NCI-H69 (cell line): ENCODE measurements around the gene ZNF236.
"Not testable (repeated sequence)": the region's sequence is repeated elsewhere in the genome, so short reads cannot be mapped to it uniquely, and the experiment has no call there.

Experiments
- DNase-seq: peaks from one replicate; lab custom pipeline; 2025; lab: John Stamatoyannopoulos, UW

Gene ZNF236

DNA sequence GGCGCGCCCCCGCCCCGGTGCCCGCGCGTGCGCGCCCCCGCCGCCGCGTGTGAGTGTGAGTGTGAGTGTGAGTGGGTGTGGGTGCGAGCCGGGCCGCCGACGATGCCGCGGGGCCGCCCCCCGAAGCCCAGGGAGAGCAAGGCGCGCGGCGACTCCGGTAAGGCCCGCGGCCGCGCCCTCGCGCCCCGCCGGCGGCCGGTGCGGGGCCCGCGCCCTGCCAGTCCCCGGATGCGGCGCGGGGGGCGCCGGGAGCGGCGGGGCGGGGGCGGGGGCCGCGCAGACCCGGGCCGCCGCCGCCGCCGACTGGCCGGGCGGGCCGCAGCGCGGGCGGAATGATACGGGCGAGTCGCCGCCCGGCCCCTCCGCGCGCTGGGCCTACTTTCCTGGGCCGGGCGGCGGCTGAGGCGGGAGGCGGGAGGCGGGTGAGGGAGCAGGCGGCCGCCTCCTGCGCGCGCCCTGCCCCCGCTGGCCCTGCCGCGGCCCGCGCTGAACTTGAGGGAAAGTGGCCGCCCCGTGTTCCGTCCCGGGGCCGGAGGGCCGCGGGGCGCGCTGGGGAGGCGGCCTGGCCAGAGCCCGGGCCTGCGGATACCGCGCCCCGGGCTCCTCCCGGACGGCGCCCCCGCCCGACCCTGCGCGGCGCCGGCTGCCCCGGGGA lies at the start of gene ZNF236:
TSS of gene ZNF236 (plus strand) at position 52 of the 655 bp plus-strand sequence. CDS start at position 103, 51 bp downstream.
- DNase-seq = peak; percentile 97

DNA sequence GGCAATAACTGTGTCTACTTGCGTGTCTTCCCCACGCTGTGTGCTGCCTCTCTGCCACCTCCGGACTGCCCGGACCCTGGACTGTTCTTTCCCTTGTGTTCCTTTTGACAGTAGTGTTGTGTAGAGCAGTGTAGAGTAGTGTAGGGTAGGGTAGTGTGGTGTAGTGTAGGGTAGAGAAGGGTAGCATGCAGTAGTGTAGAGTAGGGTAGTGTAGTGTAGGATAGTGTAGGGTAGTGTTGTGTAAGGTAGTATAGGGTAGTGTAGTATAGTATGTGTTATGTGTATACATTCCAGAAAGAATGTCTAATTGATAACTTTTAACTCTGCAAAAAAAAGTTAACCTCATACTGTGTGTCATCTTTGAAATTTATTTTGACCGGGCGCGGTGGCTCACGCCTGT lies 49.7 kb upstream of the ZNF236 start:
- DNase-seq = no peak

DNA sequence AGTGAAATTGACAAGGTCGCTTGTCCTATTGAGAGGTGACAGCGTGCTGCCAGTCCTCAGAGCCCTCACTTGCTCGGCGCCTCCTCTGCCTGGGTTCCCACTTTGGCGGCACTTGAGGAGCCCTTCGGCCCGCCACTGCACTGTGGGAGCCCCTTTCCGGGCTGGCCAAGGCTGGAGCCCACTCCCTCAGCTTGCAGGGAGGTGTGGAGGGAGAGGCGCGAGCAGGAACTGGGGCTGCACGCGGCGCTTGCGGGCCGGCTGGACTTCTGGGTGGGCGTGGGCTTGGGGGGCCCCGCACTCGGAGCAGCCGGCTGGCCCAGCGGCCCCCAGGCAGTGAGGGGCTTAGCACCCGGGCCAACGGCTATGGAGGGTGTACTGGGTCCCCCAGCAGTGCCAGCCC lies 45.3 kb upstream of the ZNF236 start:
- DNase-seq = not testable (repeated sequence)

DNA sequence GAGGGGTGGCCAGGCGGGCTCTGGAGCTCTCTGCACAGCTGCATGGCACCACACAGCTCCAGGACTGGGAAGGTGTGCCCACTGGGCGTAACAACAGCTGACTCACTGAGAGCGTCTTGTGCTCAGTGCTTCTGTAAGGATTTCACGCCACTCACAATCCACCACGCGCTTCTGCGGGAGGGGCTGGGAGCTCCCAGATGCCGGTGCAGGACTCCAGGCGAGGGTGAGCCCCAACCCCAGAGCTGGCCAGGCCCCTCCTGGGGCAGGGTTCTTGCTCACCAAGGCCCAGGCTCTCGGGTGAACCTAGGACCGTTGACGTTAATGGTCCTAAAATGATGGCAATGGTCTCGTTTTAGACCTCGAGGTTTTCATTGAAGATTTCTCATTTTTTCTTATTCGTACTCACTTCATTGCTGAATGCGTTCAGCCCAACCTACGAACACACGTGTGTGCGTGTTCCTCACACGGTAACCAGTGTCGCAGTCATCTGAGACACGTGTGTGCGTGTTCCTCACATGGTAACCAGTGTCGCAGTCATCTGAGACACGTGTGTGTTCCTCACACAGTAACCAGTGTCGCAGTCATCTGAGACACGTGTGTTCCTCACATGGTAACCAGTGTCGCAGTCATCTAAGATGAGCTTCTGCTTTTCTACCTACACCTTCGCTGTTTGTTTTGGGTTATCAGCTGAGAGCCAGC lies 38.4 kb upstream of the ZNF236 start:
- no peak for DNase-seq

DNA sequence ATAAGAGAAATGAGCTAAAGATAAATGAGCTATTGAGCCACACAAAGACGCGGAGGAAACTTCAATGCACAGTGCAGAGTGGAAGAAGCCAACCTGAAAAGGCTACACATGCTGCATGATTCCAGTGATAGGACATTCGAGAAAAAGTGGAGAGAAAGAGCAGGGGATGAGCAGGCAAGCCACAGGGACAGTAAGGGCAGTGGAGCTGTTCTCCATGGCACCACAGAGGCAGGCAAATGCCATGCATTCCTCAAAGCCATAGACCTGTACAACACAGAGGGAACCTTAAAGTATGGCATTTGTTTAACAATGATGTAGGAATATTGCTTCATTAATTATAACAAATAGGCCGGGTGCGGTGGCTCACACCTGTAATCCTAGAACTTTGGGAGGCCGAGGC lies 36.5 kb upstream of the ZNF236 start:
- no peak for DNase-seq

DNA sequence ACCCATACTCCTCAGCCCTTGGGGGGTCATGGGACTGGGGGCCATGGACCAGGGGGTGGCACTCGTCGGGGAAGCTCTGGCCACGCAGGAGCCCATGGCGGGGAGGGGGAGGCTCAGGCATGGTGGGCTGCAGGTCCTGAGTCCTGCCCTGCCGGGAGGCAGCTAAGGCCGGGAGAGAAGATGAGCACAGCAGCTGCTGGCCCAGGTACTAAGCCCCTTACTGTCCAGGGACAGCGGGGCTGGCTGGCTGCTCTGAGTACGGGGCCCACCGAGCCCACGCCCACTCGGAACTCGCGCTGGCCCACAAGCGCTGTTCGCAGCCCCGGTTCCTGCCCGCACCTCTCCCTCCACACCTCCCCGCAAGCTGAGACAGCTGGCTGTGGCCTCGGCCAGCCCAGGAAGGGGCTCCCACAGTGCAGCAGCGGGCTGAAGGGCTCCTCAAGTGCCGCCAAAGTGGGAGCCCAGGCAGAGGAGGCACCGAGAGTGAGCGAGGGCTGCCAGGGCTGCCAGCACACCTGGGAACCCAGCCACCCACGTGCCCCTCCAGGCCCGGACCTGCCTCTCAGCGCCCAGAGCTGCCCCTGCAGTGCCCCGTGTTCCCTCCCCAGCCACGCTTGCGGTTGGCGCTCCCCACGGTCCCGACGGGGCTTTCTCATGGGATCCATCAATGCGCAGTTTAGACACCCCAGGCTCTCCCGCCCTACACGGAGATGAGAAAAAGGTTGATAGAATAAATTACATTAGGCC lies 33.6 kb upstream of the ZNF236 start:
- DNase-seq = no peak

DNA sequence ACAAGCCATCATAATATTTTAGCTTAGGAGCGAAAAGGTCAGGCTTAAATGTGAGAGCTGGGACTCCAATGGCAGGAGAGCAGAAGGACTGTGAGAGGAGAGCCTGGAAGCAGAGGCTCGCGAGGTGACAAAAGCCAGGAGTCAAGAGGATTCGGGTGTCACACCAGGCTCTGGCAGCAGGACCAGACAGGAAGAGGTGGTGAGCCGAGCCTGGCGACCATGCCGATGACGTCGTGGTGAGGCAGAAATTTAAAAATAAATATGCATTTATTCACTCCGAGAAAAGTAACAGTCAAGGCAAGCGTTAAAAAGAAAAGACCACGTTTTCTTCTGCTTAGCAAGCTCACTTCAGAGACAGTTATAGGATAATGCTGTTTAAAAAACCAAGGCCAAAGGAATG lies 31.3 kb upstream of the ZNF236 start:
- DNase-seq = no peak

DNA sequence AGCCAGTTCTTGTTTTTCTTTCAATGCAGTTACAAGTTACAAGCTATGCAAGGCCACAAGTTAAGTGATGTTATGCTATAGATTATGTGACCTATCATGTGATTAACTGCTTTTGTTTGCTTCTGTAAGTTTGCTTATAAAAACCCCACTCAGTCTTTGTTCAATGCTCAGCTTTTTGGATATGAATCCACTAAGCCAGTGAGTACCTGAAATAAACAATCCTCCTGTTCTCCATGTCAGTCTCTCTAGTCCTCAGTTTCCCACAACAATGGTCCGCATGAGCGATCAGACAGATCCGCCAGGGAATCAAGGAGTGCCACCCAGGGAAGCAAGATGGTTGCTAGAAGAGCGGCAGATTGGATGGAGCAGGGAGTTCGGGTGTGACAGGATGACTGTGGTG lies 30.7 kb upstream of the ZNF236 start:
- no peak for DNase-seq

DNA sequence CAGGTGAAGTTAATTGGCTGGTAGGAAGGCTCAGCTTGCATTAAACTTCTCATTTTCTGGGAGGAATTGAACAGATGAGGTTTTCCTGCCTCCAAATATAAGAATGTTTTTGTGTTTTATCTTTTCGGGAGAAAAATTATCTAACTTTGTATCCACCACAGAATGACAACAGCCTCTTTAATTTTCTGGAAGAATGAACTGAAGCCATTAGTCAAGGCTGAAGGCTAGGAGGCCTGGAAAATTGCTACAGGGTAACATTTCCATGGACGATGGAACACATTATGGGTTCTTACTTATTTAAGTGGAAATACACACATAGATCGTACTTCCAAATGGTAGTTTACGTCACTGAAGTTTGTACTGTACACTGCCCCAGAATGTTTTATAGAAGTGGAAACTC lies 28.0 kb upstream of the ZNF236 start:
- DNase-seq = no peak

DNA sequence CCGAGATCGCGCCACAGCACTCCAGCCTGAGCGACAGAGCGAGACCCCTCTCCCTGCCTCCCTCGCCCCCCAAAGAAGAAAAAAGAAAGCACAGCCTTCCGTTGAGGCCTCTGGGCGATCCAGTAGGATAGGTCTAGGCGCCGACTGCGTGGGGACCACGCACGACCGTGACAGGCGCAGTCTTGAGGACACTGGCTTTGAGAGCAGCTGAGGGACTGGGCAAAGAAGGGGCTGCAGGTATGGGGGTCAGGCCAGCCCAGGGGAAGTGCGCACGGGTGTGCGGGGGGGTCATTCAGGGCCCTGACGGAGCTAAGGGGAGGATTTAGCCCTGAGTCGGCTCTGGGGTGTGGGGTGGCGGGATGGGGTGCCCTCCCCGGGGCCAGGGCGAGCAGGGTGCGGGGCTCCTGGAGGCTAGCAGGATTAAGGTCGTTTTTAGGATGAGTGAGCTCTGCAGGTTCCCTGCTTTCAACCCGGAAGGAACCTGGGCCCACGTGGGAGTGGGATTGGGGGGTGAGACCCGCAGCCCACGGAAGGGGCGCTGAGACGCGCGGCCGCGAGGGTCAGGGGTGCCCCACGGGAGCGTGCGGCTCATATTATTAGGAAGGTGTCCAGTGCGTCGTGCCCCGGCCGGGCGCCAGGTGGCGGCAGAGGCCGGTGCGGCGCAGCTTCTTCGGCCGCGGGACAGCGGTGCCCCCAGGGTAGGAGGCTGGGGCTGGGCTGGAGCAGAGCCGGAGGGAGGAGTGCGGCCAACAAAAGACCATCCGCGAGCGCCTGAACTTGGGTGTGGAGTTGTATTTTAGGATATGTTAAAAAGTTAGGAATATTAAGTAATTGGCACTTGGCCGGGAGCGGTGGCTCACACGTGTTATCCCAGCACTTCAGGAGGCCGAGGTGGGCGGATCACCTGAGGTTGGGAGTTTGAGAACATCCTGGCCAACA lies 20.5 kb upstream of the ZNF236 start:
- peak; percentile 83 for DNase-seq

DNA sequence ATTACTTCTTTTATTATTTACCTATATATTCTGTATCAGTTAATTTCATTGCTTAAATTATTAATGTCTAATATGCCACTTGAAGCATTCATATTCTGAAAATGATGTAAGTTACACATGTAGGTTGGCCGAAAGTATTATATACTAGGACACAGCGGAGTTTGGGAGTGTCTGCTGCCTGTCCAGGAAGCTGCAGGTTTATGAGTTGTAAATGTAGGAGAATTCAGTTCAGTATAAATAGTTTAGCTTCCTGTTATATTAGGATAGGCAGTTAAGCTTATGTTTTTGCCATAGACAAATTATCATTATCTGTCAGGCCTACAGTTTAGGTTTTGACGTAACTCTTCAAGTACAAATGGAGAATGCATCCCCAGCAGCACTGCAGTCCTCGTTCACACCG lies 18.9 kb upstream of the ZNF236 start:
- no peak for DNase-seq

DNA sequence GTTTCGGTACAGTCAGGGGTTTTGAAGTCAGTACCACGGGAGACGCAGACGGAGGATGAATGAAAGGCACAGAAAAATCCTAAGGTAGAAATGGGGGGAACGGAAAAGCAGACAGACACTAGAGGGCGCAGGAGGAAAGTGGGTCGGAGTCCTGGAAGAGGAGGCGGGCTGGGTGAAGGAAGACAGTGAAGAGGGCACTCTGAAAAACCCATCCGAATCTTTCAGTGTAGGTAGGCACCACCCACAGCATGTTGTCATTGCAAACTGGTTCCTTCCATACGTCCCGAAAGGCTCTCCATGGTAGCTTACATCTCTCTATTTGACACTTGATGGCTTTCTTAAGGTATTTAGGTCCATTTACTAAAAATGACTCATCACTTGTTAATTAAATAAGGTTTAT lies 18.5 kb upstream of the ZNF236 start:
- DNase-seq = peak; percentile 86

DNA sequence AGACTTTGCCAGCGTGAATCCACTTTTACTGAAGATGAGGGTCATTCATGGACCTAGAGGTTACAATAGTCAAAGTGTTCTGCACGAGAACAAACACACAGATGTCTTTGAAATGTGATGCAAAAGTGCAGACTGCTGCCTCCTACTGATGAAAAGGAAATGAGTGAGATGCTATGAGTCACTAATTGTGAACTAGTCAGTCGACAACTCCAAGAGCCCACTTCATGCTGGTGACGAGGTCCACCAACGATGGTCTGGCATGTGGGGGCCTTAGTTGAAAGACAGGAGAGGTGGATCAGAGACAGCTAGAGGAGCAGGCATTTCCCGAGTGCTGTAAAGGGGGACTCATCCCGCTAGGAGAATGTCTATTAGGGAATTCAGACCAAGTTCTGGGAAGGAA lies 17.1 kb upstream of the ZNF236 start:
- DNase-seq = peak; percentile 46

DNA sequence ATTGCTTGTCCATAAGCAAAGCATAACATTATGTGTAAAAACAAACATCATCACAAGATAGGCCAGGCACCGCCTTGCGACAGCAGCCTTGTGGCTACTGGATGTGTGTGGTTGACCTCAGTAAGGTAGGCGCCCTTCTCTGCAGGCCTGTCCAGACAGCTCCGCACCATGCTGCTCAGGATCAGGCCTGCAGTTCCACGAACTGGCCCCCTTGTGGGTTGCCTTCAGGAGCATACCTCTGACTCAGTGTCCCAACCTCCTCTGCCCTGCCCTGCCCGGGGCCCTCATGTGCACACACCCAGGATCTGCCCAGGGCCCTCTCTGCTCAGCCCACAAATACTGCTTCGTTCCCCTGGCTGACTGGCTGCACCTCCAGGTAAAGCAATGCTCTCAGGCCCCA lies 16.1 kb upstream of the ZNF236 start:
- DNase-seq = no peak

DNA sequence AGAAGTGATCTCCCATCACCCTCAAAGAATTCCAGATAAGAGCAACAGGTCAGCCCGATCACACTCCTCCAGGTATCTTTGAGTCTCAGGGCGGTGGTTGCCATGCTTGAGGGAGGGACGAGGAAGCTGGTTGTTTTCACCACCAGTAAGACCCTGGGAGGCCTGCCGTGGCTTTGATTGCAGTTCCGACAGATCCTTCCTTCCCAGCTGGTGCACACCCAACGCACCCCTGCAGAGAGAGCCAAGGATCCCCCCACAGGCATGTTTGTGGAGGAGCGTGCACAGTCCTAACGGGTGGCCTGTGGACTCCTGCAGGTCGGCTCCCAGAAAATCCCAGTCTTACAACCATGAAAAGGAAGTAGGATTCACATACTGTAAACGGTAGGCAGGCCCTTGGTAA lies 13.8 kb upstream of the ZNF236 start:
- no peak for DNase-seq

DNA sequence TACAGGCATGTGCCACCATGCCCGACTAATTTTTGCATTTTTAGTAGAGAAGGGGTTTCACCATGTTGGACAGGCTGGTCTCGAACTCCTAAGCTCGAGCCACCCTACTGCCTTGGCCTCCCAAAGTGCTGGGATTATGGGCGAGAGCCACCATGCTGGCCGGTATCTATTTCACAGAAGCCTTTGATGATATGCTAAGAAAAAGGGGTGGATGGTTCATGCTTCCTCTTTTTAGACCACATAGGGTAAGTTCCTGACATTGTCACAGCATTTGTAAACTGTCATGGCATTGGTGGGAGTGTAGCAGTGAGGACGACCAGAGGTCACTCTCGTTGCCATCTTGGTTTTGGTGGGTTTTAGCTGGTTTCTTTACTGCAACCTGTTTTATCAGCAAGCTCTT lies 10.8 kb upstream of the ZNF236 start:
- not testable (repeated sequence) for DNase-seq

DNA sequence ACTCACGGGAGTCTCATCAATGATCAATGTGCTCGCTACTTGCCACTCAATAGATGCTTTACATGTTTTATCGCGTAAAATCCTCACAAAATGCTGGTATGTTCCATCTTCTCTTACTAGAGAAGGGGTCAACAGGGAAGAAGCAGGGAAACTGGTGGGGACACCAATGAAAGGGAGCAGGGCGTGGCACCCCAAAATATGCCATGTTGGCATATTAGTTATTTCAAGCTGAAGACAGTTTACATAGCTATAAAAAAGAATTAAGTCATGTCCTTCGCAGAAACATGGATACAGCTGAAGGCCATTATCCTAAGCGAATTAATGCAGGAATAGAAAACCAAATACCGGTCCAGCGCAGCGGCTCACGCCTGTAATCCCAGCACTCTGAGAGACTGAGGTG lies 8.1 kb upstream of the ZNF236 start:
- DNase-seq = no peak

DNA sequence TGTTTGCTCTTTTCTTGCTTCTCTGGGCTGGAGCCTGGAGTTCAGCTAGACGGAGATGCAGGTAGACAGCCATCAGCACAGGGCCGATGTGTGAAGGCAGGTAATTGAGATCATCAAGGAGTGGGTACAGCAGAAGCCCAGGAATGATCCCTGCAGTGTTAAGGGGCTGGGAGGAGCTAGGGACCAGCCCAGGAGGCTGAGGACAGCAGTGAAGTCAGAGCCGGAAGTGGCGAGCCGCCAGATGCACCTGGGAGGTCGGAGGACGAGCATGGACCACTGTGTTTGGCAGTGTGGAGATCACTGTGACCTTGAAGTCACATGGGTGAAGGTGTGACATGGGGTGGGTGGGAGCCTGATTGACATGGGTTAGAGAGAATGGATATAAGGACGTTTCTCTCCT lies 6.2 kb upstream of the ZNF236 start:
- DNase-seq = no peak

DNA sequence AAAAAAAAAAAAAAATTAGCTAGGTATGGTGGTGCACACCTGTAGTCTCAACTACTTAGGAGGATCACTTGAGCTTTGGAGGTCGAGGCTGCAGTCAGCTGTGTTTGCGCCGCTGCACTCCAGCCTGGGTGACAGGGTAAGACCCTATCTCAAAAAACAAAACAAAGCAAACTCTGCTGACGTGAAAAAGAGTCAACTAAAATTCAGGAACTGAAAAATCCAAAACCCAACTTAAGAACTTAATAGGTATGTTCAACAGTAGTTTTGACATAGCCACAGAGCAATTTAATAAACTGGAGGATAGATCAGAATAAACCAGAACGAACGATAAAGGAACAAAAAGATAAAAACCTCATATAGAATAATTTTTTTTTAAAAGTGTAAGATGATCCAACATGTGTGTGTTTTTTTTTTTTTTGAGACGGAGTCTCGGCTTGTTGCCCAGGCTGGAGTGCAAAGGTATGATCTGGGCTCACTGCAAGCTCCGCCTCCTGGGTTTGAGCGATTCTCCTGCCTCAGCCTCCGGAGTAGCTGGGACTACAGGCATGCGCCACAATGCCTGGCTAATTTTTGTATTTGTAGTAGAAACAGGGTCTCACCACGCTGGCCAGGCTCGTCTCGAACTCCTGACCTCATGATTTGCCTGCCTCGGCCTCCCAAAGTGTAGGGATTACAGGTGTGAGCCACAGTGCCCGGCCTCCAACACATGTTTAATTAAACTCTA lies 4.3 kb upstream of the ZNF236 start:
- no peak for DNase-seq

DNA sequence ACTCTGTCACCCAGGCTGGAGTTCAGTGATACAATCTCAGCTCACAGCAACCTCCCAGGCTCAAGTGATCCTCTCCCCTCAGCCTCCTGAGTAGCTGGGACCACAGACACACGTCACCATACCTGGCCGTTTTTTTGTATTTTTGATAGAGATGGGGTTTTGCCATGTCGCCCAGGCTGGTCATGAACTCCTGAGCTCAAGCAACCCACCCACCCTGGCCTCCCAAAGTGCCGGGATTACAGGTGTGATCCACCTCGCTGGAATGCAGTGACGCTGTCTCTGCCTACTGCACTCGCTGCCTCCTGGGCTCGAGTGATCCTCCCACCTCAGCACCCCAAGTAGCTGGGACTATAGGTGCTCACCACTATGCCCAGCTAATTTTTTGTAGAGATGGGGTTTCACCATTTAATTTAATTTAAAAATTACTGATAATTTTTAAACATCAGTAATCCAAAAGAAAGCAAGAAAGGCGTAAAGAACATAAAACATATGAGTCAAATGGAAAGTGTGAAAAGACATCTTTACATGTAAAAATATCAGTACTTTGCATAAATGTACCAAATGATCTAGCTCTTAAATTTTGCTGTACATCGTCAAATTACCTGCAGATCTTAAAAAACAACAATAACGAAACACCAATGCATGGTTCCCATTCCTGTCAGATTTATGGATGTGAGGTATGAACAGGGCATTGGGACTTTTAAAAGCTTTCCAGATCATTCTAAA lies 2.8 kb upstream of the ZNF236 start:
- no peak for DNase-seq
